Measurements from ENCODE around the gene NKX3-2.

NKX3-2 gene

GRCh38 chr4:13534344-13535063 lies 9.8 kb downstream of the NKX3-2 start:
- Histone ChIP-seq H3K27me3 (ENCODE audit: low read depth) (no peaks in the 10 kb centered on the region), H3K36me3 (replicated peaks) (no peaks in the 10 kb centered on the region), H3K4me1 (no peaks in the 10 kb centered on the region), H3K9me3 (no peaks in the 10 kb centered on the region), H3K4me3 (no peak overlapping the region)
- DNase-seq (ENCODE audit: low spot score in 2 of 2), result no peak
- in situ Hi-C loops (cut with MboI; ENCODE audit: low sequenced_read_pairs), result no loop called here

GRCh38 chr4:13533670-13534343 lies 10.5 kb downstream of the NKX3-2 start:
- Histone ChIP-seq H3K36me3 (replicated peaks) (no peaks in the 10 kb centered on the region), H3K4me3 (no peak overlapping the region), H3K27me3 (ENCODE audit: low read depth) (no peaks in the 10 kb centered on the region), H3K9me3 (no peaks in the 10 kb centered on the region), H3K4me1 (no peaks in the 10 kb centered on the region)
- no peak for DNase-seq (ENCODE audit: low spot score in 2 of 2)
- in situ Hi-C loops (cut with MboI; ENCODE audit: low sequenced_read_pairs), result no loop called here

- no peak for DNase-seq (ENCODE audit: low spot score in 2 of 2)
- H3K36me3 ChIP-seq (replicated peaks), result no peaks in the 10 kb centered on the region
- no peak overlapping the region for H3K4me3 ChIP-seq
- in situ Hi-C loops (cut with MboI; ENCODE audit: low sequenced_read_pairs), result no loop called here
- no peaks in the 10 kb centered on the region for H3K9me3 ChIP-seq
- H3K27me3 ChIP-seq (ENCODE audit: low read depth), result no peaks in the 10 kb centered on the region
- H3K4me1 ChIP-seq, result no peaks in the 10 kb centered on the region
Measured at GRCh38 chr4:13531625-13531998, 12.7 kb downstream of the NKX3-2 start.

GRCh38 chr4:13530823-13531624 lies 13.3 kb downstream of the NKX3-2 start:
- no peaks in the 10 kb centered on the region for H3K27me3 ChIP-seq (ENCODE audit: low read depth)

GRCh38 chr4:13529128-13529919 lies 15.0 kb downstream of the NKX3-2 start:
- no peak for DNase-seq (ENCODE audit: low spot score in 2 of 2)
- H3K36me3 ChIP-seq (replicated peaks), result no peaks in the 10 kb centered on the region
- H3K4me1 ChIP-seq, result no peaks in the 10 kb centered on the region
- no peaks in the 10 kb centered on the region for H3K27me3 ChIP-seq (ENCODE audit: low read depth)
- H3K9me3 ChIP-seq, result no peaks in the 10 kb centered on the region; the same call in 1 of the 2 replicates
- no peak overlapping the region for H3K4me3 ChIP-seq
- in situ Hi-C loops (cut with MboI; ENCODE audit: low sequenced_read_pairs), result no loop called here

More at GRCh38 chr4:13530823-13531624, 13.3 kb downstream of the NKX3-2 start:
- in situ Hi-C loops (cut with MboI; ENCODE audit: low sequenced_read_pairs), result no loop called here
- no peak for DNase-seq (ENCODE audit: low spot score in 2 of 2)
- H3K4me3 ChIP-seq, result no peak overlapping the region
- H3K4me1 ChIP-seq, result no peaks in the 10 kb centered on the region
- no peaks in the 10 kb centered on the region for H3K9me3 ChIP-seq
- H3K36me3 ChIP-seq (replicated peaks), result no peaks in the 10 kb centered on the region

- H3K36me3 ChIP-seq (replicated peaks), result no peaks in the 10 kb centered on the region
- H3K4me1 ChIP-seq, result no peaks in the 10 kb centered on the region
- in situ Hi-C loops (cut with MboI; ENCODE audit: low sequenced_read_pairs), result no loop called here
- H3K9me3 ChIP-seq, result no peaks in the 10 kb centered on the region; the same call in 1 of the 2 replicates
- no peak for DNase-seq (ENCODE audit: low spot score in 2 of 2)
- H3K4me3 ChIP-seq, result no peak overlapping the region
- H3K27me3 ChIP-seq (ENCODE audit: low read depth), result no peaks in the 10 kb centered on the region
Measured at GRCh38 chr4:13528821-13529127, 15.5 kb downstream of the NKX3-2 start.

- Histone ChIP-seq H3K4me3 (no peak overlapping the region), H3K36me3 (replicated peaks) (no peaks in the 10 kb centered on the region), H3K9me3 (no peaks in the 10 kb centered on the region; the same call in 1 of the 2 replicates), H3K27me3 (ENCODE audit: low read depth) (no peaks in the 10 kb centered on the region), H3K4me1 (no peaks in the 10 kb centered on the region)
- DNase-seq (ENCODE audit: low spot score in 2 of 2), result no peak
- in situ Hi-C loops (cut with MboI; ENCODE audit: low sequenced_read_pairs), result no loop called here
Measured at GRCh38 chr4:13527981-13528820, 16.1 kb downstream of the NKX3-2 start.

GRCh38 chr4:13527192-13527980 lies 16.9 kb downstream of the NKX3-2 start:
- Histone ChIP-seq H3K4me3 (no peak overlapping the region), H3K4me1 (no peaks in the 10 kb centered on the region), H3K27me3 (ENCODE audit: low read depth) (no peaks in the 10 kb centered on the region), H3K9me3 (no peaks in the 10 kb centered on the region; the same call in 1 of the 2 replicates), H3K36me3 (replicated peaks) (no peaks in the 10 kb centered on the region)
- no peak for DNase-seq (ENCODE audit: low spot score in 2 of 2)
- in situ Hi-C loops (cut with MboI; ENCODE audit: low sequenced_read_pairs), result no loop called here

GRCh38 chr4:13526658-13527057 lies 17.6 kb downstream of the NKX3-2 start:
- in situ Hi-C loops (cut with MboI; ENCODE audit: low sequenced_read_pairs), result no loop called here
- H3K36me3 ChIP-seq (replicated peaks), result no peaks in the 10 kb centered on the region
- H3K27me3 ChIP-seq (ENCODE audit: low read depth), result no peaks in the 10 kb centered on the region
- no peaks in the 10 kb centered on the region for H3K4me1 ChIP-seq
- no peak for DNase-seq (ENCODE audit: low spot score in 2 of 2)
- H3K9me3 ChIP-seq, result no peaks in the 10 kb centered on the region; the same call in 1 of the 2 replicates
- no peak overlapping the region for H3K4me3 ChIP-seq

GRCh38 chr4:13525606-13526281 lies 18.6 kb downstream of the NKX3-2 start:
- Histone ChIP-seq H3K27me3 (ENCODE audit: low read depth) (no peaks in the 10 kb centered on the region), H3K36me3 (replicated peaks) (no peaks in the 10 kb centered on the region), H3K9me3 (no peaks in the 10 kb centered on the region; the same call in 1 of the 2 replicates), H3K4me1 (no peaks in the 10 kb centered on the region), H3K4me3 (no peak overlapping the region)
- in situ Hi-C loops (cut with MboI; ENCODE audit: low sequenced_read_pairs), result no loop called here
- DNase-seq (ENCODE audit: low spot score in 2 of 2), result no peak

GRCh38 chr4:13524504-13525243 lies 19.6 kb downstream of the NKX3-2 start:
- no peaks in the 10 kb centered on the region for H3K27me3 ChIP-seq (ENCODE audit: low read depth)
- no peak overlapping the region for H3K4me3 ChIP-seq
- no peaks in the 10 kb centered on the region; the same call in 1 of the 2 replicates for H3K9me3 ChIP-seq
- DNase-seq (ENCODE audit: low spot score in 2 of 2), result no peak
- H3K4me1 ChIP-seq, result peaks cover 1% of the 10 kb centered on the region
- in situ Hi-C loops (cut with MboI; ENCODE audit: low sequenced_read_pairs), result no loop called here
- H3K36me3 ChIP-seq (replicated peaks), result no peaks in the 10 kb centered on the region
